SK-N-SH treated with all-trans-retinoic acid at 6 μM for 48 hours (cell line): Measurements from ENCODE around the gene ALPG.
"Not testable (repeated sequence)": the region's sequence is repeated elsewhere in the genome, so short reads cannot be mapped to it uniquely, and the experiment has no call there.

Experiments used
- ATAC-seq: fragments of 200-7000 bp; cut with Tn5 transposase; 3 replicates; pipeline ENCODE4 v1.9.1; 2020; ENCODE audit warnings: mild to moderate bottlenecking, moderate library complexity
- ARNTL ChIP-seq: fragments of 450-650 bp; formaldehyde crosslinking; IDR thresholded peaks from 2 replicates; pipeline ENCODE4 v1.5.0; 2020; ENCODE audit warnings: low read depth, mild to moderate bottlenecking, moderate library complexity, borderline replicate concordance
- CREB5 ChIP-seq: fragments of 250-450 bp; sonication (Bioruptor Pico); IDR thresholded peaks from 2 replicates; pipeline ENCODE4 v1.5.1; 2020; ENCODE audit warnings: low read depth, mild to moderate bottlenecking, moderate library complexity
- CSRNP3 ChIP-seq: fragments of 250-450 bp; sonication (Bioruptor Pico); IDR thresholded peaks from 2 replicates; pipeline ENCODE4 v1.5.1; 2021; ENCODE audit warnings: mild to moderate bottlenecking, moderate library complexity
- GLIS3 ChIP-seq: fragments of 250-450 bp; sonication (Bioruptor Pico); IDR thresholded peaks from 2 replicates; pipeline ENCODE4 v1.5.0; 2020; ENCODE audit warnings: mild to moderate bottlenecking, moderate library complexity
- ISL1 ChIP-seq: fragments of 250-450 bp; sonication (Bioruptor Pico); IDR thresholded peaks from 2 replicates; pipeline ENCODE4 v2.1.2; 2022; ENCODE audit warnings: mild to moderate bottlenecking, moderate library complexity
- OSR1 ChIP-seq: fragments of 250-450 bp; sonication (Bioruptor Pico); IDR thresholded peaks from 2 replicates; pipeline ENCODE4 v1.8.0; 2022; ENCODE audit warnings: moderate library complexity, mild to moderate bottlenecking, inconsistent platforms
- PPARA ChIP-seq: fragments of 250-450 bp; sonication (Bioruptor Pico); IDR thresholded peaks from 2 replicates; pipeline ENCODE4 v1.5.0; 2020; ENCODE audit warnings: mild to moderate bottlenecking, borderline replicate concordance
- TOX ChIP-seq: fragments of 250-450 bp; sonication (Bioruptor Pico); IDR thresholded peaks from 2 replicates; pipeline ENCODE4 v1.8.0; 2021; ENCODE audit warnings: mild to moderate bottlenecking, moderate library complexity, borderline replicate concordance
- ZC3H10 ChIP-seq: fragments of 250-450 bp; sonication (Bioruptor Pico); IDR thresholded peaks from 2 replicates; pipeline ENCODE4 v1.5.1; 2021; ENCODE audit warnings: mild to moderate bottlenecking, moderate library complexity
- ZFP30 ChIP-seq: fragments of 450-650 bp; formaldehyde crosslinking; IDR thresholded peaks from 2 replicates; pipeline ENCODE4 v1.5.0; 2022; ENCODE audit warnings: mild to moderate bottlenecking, moderate library complexity
- ZNF8 ChIP-seq: fragments of 450-650 bp; formaldehyde crosslinking; IDR thresholded peaks from 2 replicates; pipeline ENCODE4 v1.5.0; 2020; ENCODE audit warnings: mild to moderate bottlenecking, moderate library complexity
- TF ChIP-seq, protein P1 (sequence below): fragments of 250-450 bp; sonication (Bioruptor Pico); IDR thresholded peaks from 2 replicates; pipeline ENCODE4 v1.5.0; 2020; ENCODE audit warnings: mild to moderate bottlenecking, moderate library complexity
- TF ChIP-seq, protein P2 (sequence below): fragments of 250-450 bp; sonication (Bioruptor Pico); IDR thresholded peaks from 2 replicates; pipeline ENCODE4 v1.8.0; 2020; ENCODE audit warnings: mild to moderate bottlenecking, moderate library complexity, borderline replicate concordance

The ALPG gene

DNA sequence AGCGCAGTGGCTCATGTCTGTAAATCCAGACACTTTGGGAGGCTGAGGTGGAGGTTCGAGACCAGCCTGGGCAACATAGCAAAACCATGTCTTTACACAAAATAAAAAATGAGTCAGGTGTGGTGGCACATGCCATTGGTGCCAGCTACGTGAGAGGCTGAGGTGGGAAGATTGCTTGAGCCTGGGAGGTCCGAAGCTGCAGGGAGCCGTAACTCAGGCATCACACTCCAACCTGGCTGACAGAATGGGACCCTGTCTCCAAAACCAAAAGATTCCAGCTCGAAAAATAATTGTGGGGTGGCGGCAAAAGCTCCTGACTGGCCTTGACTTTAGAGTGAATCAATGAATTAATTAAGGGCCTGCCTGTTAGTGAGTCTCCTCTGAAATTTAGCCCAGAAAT lies 29.3 kb upstream of the ALPG start:
- TF ChIP-seq ZNF8: no peak
- no peak for TF ChIP-seq ARNTL (CRISPR knock-in tag)
- no peak for TF ChIP-seq OSR1
- no peak for TF ChIP-seq ISL1 (CRISPR knock-in tag)
- TF ChIP-seq PPARA (CRISPR knock-in tag): no peak
- TF ChIP-seq CREB5 (CRISPR knock-in tag): no peak
- no peak for TF ChIP-seq TOX (CRISPR knock-in tag)
- no peak for TF ChIP-seq ZFP30 (CRISPR knock-in tag)
- TF ChIP-seq, protein P1, sequence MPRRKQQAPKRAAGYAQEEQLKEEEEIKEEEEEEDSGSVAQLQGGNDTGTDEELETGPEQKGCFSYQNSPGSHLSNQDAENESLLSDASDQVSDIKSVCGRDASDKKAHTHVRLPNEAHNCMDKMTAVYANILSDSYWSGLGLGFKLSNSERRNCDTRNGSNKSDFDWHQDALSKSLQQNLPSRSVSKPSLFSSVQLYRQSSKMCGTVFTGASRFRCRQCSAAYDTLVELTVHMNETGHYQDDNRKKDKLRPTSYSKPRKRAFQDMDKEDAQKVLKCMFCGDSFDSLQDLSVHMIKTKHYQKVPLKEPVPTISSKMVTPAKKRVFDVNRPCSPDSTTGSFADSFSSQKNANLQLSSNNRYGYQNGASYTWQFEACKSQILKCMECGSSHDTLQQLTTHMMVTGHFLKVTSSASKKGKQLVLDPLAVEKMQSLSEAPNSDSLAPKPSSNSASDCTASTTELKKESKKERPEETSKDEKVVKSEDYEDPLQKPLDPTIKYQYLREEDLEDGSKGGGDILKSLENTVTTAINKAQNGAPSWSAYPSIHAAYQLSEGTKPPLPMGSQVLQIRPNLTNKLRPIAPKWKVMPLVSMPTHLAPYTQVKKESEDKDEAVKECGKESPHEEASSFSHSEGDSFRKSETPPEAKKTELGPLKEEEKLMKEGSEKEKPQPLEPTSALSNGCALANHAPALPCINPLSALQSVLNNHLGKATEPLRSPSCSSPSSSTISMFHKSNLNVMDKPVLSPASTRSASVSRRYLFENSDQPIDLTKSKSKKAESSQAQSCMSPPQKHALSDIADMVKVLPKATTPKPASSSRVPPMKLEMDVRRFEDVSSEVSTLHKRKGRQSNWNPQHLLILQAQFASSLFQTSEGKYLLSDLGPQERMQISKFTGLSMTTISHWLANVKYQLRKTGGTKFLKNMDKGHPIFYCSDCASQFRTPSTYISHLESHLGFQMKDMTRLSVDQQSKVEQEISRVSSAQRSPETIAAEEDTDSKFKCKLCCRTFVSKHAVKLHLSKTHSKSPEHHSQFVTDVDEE (CRISPR knock-in tag): no peak
- TF ChIP-seq CSRNP3 (CRISPR knock-in tag): no peak
- TF ChIP-seq, protein P2, sequence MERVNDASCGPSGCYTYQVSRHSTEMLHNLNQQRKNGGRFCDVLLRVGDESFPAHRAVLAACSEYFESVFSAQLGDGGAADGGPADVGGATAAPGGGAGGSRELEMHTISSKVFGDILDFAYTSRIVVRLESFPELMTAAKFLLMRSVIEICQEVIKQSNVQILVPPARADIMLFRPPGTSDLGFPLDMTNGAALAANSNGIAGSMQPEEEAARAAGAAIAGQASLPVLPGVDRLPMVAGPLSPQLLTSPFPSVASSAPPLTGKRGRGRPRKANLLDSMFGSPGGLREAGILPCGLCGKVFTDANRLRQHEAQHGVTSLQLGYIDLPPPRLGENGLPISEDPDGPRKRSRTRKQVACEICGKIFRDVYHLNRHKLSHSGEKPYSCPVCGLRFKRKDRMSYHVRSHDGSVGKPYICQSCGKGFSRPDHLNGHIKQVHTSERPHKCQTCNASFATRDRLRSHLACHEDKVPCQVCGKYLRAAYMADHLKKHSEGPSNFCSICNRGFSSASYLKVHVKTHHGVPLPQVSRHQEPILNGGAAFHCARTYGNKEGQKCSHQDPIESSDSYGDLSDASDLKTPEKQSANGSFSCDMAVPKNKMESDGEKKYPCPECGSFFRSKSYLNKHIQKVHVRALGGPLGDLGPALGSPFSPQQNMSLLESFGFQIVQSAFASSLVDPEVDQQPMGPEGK (CRISPR knock-in tag): no peak

GRCh38 chr2:232377841-232378734 lies 28.6 kb upstream of the ALPG start:
- TF ChIP-seq, protein P1 (CRISPR knock-in tag): no peak
- TF ChIP-seq GLIS3 (CRISPR knock-in tag): no peak
- no peak for TF ChIP-seq CREB5 (CRISPR knock-in tag)
- TF ChIP-seq ZC3H10 (CRISPR knock-in tag): no peak
- ATAC-seq: no peak

More for the DNA sequence above, 29.3 kb upstream of the ALPG start:
- ATAC-seq: no peak

- ATAC-seq: peak; percentile 13; the same call in 1 of the 3 replicates
These were observed 27.9 kb upstream of the ALPG start, which contains the start of gene ALPP for GRCh38 chr2:232378735-232379151. ALPP (plus strand) TSS chr2:232378751; CDS start chr2:232378803, 52 bp downstream.

GRCh38 chr2:232379610-232380590 lies 26.7 kb upstream of the ALPG start:
- not testable (repeated sequence) for ATAC-seq

GRCh38 chr2:232381204-232382031 lies 25.2 kb upstream of the ALPG start:
- peak; percentile 43 for ATAC-seq
